ENCODE data around the gene ENPP3.

DNA sequence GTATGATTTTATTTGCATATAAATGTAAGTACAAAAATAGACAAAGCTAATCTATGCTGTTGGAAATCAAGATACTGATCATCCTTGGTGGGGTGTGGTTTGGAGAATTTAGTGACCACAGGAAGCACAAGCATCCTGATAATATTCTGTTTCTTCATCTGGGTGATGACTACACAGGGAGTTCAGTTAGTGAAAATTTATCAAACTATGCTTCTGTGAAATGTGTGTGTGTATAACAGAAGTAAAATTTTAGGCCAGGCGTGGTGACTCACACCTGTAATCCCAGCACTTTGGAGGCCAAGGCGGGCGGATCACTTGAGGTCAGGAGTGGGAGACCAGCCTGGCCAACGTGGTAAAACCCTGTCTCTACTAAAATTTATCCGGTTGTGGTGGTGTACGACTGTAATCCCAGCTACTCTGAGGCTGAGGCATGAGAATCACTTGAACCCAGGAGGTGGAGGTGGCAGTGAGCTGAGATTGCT, 20.6 kb downstream of the ENPP3 start:
- TF ChIP-seq POLR2A (IDR thresholded peaks at IDR 0.05), result no peak
- TF ChIP-seq, protein P1, sequence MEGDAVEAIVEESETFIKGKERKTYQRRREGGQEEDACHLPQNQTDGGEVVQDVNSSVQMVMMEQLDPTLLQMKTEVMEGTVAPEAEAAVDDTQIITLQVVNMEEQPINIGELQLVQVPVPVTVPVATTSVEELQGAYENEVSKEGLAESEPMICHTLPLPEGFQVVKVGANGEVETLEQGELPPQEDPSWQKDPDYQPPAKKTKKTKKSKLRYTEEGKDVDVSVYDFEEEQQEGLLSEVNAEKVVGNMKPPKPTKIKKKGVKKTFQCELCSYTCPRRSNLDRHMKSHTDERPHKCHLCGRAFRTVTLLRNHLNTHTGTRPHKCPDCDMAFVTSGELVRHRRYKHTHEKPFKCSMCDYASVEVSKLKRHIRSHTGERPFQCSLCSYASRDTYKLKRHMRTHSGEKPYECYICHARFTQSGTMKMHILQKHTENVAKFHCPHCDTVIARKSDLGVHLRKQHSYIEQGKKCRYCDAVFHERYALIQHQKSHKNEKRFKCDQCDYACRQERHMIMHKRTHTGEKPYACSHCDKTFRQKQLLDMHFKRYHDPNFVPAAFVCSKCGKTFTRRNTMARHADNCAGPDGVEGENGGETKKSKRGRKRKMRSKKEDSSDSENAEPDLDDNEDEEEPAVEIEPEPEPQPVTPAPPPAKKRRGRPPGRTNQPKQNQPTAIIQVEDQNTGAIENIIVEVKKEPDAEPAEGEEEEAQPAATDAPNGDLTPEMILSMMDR (IDR thresholded peaks at IDR 0.05), result no peak
